Neuronal stem cell (in vitro differentiated cells): ENCODE measurements around the gene PTGES.

Experiments used
- DNase-seq: peaks from one replicate; pipeline ENCODE4 v3.0.0-alpha.2; 2013; ENCODE audit warnings: low spot score
- H2AFZ ChIP-seq: one replicate; pipeline ENCODE4 v1.6.1; 2013; ENCODE audit warnings: mild to moderate bottlenecking, low read length, inconsistent platforms
- H2AK5ac ChIP-seq: 2 replicates; pipeline ENCODE4 v1.6.1; 2013; ENCODE audit warnings: low read depth, mild to moderate bottlenecking, inconsistent platforms, low read length, moderate library complexity, mixed read lengths
- H2BK120ac ChIP-seq: 2 replicates; pipeline ENCODE4 v1.6.1; 2013; ENCODE audit warnings: low read depth, mild to moderate bottlenecking, inconsistent platforms, low read length, moderate library complexity, mixed read lengths
- H2BK12ac ChIP-seq: one replicate; pipeline ENCODE4 v1.6.1; 2013; ENCODE audit warnings: low read length, inconsistent platforms
- H2BK15ac ChIP-seq: 2 replicates; pipeline ENCODE4 v1.6.1; 2013; ENCODE audit warnings: mild to moderate bottlenecking, low read length, inconsistent platforms, mixed read lengths
- H2BK5ac ChIP-seq: one replicate; pipeline ENCODE4 v1.6.1; 2013; ENCODE audit warnings: inconsistent platforms, mild to moderate bottlenecking, low read length, moderate library complexity
- H3K14ac ChIP-seq: one replicate; pipeline ENCODE4 v1.6.1; 2013; ENCODE audit warnings: low read length, inconsistent platforms
- H3K18ac ChIP-seq: 2 replicates; pipeline ENCODE4 v1.6.1; 2013; ENCODE audit warnings: low read length, inconsistent platforms
- H3K23ac ChIP-seq: 2 replicates; pipeline ENCODE4 v1.6.1; 2013; ENCODE audit warnings: low read depth, mild to moderate bottlenecking, mixed read lengths, low read length, inconsistent platforms; ENCODE audit not compliant: poor library complexity
- H3K27ac ChIP-seq: replicated peaks from 3 replicates; pipeline ENCODE4 v1.5.1; 2013; ENCODE audit warnings: low read length, inconsistent platforms
- H3K27me3 ChIP-seq, 3 experiments: 2 replicates each; pipeline ENCODE4 v1.6.1; 2013; ENCODE audit warnings: low read length in 3 of 3, mild to moderate bottlenecking in 2 of 3, inconsistent platforms in 1 of 3, low read depth in 1 of 3, mixed read lengths in 1 of 3, moderate library complexity in 1 of 3; ENCODE audit not compliant: control insufficient read depth in 3 of 3, insufficient read depth in 3 of 3
- H3K36me3 ChIP-seq, 2 donors: replicated peaks in 1 of 2; 2 replicates each; pipeline ENCODE4 v1.6.1; 2013; ENCODE audit warnings: low read length in 2 of 2; ENCODE audit not compliant: control insufficient read depth in 2 of 2, insufficient read depth in 2 of 2
- H3K4ac ChIP-seq: 2 replicates; pipeline ENCODE4 v1.6.1; 2013; ENCODE audit warnings: inconsistent platforms, mild to moderate bottlenecking, low read length, moderate library complexity
- H3K4me1 ChIP-seq, 2 donors: 1 replicate in 1 of 2; 2 replicates in 1 of 2; pipeline ENCODE4 v1.6.1; 2013; ENCODE audit warnings: low read length in 2 of 2, low read depth in 1 of 2; ENCODE audit not compliant: control insufficient read depth in 2 of 2, insufficient read depth in 1 of 2
- H3K4me2 ChIP-seq: one replicate; pipeline ENCODE4 v1.6.1; 2013; ENCODE audit warnings: mild to moderate bottlenecking, low read length, inconsistent platforms; ENCODE audit not compliant: insufficient read depth, poor library complexity, severe bottlenecking
- H3K4me3 ChIP-seq, 2 donors: 2 replicates each; pipeline ENCODE4 v1.5.1; 2013; ENCODE audit warnings: low read length in 2 of 2, mild to moderate bottlenecking in 2 of 2, inconsistent platforms in 1 of 2, moderate library complexity in 1 of 2
- H3K79me1 ChIP-seq: one replicate; pipeline ENCODE4 v1.6.1; 2013; ENCODE audit warnings: low read depth, mild to moderate bottlenecking, inconsistent platforms, low read length, moderate library complexity
- H3K9ac ChIP-seq: one replicate; pipeline ENCODE4 v1.6.1; 2013; ENCODE audit warnings: mild to moderate bottlenecking, low read depth, low read length, inconsistent platforms; ENCODE audit not compliant: poor library complexity
- H3K9me3 ChIP-seq, 2 donors: replicated peaks in 1 of 2; 2 replicates each; pipeline versions ENCODE3 to v1.6.1; 2013; ENCODE audit warnings: low read length in 2 of 2, mild to moderate bottlenecking in 2 of 2, inconsistent platforms in 1 of 2, low read depth in 1 of 2, mixed read lengths in 1 of 2, moderate library complexity in 1 of 2; ENCODE audit not compliant: control insufficient read depth in 2 of 2, insufficient read depth in 1 of 2
- H4K8ac ChIP-seq: one replicate; pipeline ENCODE4 v1.6.1; 2013; ENCODE audit warnings: low read depth, mild to moderate bottlenecking, inconsistent platforms, low read length, moderate library complexity
- H4K91ac ChIP-seq: one replicate; pipeline ENCODE4 v1.6.1; 2013; ENCODE audit warnings: low read length, low read depth, mild to moderate bottlenecking, inconsistent platforms; ENCODE audit not compliant: poor library complexity
- WGBS, 2 donors: extraction: QIAGEN DNeasy Blood & Tissue Kit; methylation state at CpG; one replicate each; pipeline ENCODE4 v1.1.7; 2013; ENCODE audit warnings: missing lambda C conversion rate in 2 of 2, mixed read lengths in 1 of 2; ENCODE audit not compliant: insufficient read length in 2 of 2, insufficient replicate concordance in 1 of 2; ENCODE audit errors: extremely low coverage in 2 of 2; 5-methylcytosine and 5-hydroxymethylcytosine counted together

The PTGES gene

GRCh38 chr9:129717991-129718390, 34.9 kb downstream of the PTGES start:
- H4K8ac ChIP-seq: no peak overlapping the region
- H3K9me3 ChIP-seq: no peaks in the 10 kb centered on the region
- no peak overlapping the region for H3K14ac ChIP-seq
- H2AFZ ChIP-seq: no peak overlapping the region
- no peak overlapping the region for H2BK12ac ChIP-seq
- H3K4me2 ChIP-seq: no peak overlapping the region
- H3K4ac ChIP-seq: no peak overlapping the region
- H2BK120ac ChIP-seq: no peak overlapping the region
- H3K36me3 ChIP-seq: no peaks in the 10 kb centered on the region
- peak overlapping the region; percentile 67 for H2BK15ac ChIP-seq
- no peak overlapping the region for H3K27ac ChIP-seq
- no peak overlapping the region for H4K91ac ChIP-seq
- H3K4me1 ChIP-seq: peaks cover 0 to 4% of the 10 kb centered on the region in 2 donors
- peaks cover 0 to 9% (median 0%) of the 10 kb centered on the region in 3 experiments for H3K27me3 ChIP-seq
- H3K9ac ChIP-seq: no peak overlapping the region
- WGBS, 2 donors: no CpG with 5 or more reads among the region's 5 CpGs
- peak overlapping the region; percentile 70 for H2AK5ac ChIP-seq
- peaks cover 9% of the 10 kb centered on the region for H3K79me1 ChIP-seq
- no peak overlapping the region for H3K23ac ChIP-seq
- H3K4me3 ChIP-seq: no peak overlapping the region
- peak overlapping the region; percentile 76 for H3K18ac ChIP-seq
- H2BK5ac ChIP-seq: peak overlapping the region; percentile 53
- no peak for DNase-seq

GRCh38 chr9:129716091-129716490, 36.8 kb downstream of the PTGES start:
- Histone ChIP-seq H3K4me3 (no peak overlapping the region), H2BK12ac (no peak overlapping the region), H2AK5ac (no peak overlapping the region), H2BK120ac (no peak overlapping the region), H3K4me2 (no peak overlapping the region), H3K14ac (no peak overlapping the region), H3K79me1 (peaks cover 9% of the 10 kb centered on the region), H2BK5ac (no peak overlapping the region), H2BK15ac (no peak overlapping the region), H3K4me1 (peaks cover 9 to 15% of the 10 kb centered on the region in 2 donors), H3K23ac (no peak overlapping the region), H3K18ac (no peak overlapping the region), H3K9me3 (no peaks in the 10 kb centered on the region), H3K27ac (no peak overlapping the region), H3K27me3 (peaks cover 0 to 19% (median 0%) of the 10 kb centered on the region in 3 experiments), H2AFZ (no peak overlapping the region), H3K4ac (no peak overlapping the region), H3K9ac (no peak overlapping the region), H4K8ac (no peak overlapping the region), H4K91ac (no peak overlapping the region), H3K36me3 (no peaks in the 10 kb centered on the region)
- no CpG with 5 or more reads among the region's 5 CpGs for WGBS, 2 donors
- no peak for DNase-seq

GRCh38 chr9:129714511-129715061, 38.3 kb downstream of the PTGES start:
- Histone ChIP-seq H3K4ac (no peak overlapping the region), H4K8ac (no peak overlapping the region), H3K23ac (no peak overlapping the region), H2AK5ac (no peak overlapping the region), H3K4me3 (no peak overlapping the region), H2BK15ac (peak overlapping the region; percentile 44), H3K79me1 (peaks cover 2% of the 10 kb centered on the region), H3K27ac (no peak overlapping the region), H3K27me3 (peaks cover 0 to 27% (median 0%) of the 10 kb centered on the region in 3 experiments), H3K9me3 (no peaks in the 10 kb centered on the region), H2BK12ac (no peak overlapping the region), H3K18ac (peak overlapping the region; percentile 3), H3K9ac (no peak overlapping the region), H2BK120ac (no peak overlapping the region), H3K4me1 (peaks cover 9 to 22% of the 10 kb centered on the region in 2 donors), H4K91ac (no peak overlapping the region), H3K4me2 (no peak overlapping the region), H2AFZ (no peak overlapping the region), H2BK5ac (no peak overlapping the region), H3K14ac (no peak overlapping the region), H3K36me3 (no peaks in the 10 kb centered on the region)
- DNase-seq: no peak
- WGBS, 2 donors: no CpG with 5 or more reads among the region's 15 CpGs

GRCh38 chr9:129713402-129713679, 39.5 kb downstream of the PTGES start:
- H3K23ac ChIP-seq: no peak overlapping the region
- H3K4ac ChIP-seq: no peak overlapping the region
- H3K14ac ChIP-seq: peak overlapping the region; percentile 72
- WGBS, 2 donors: no CpG with 5 or more reads among the region's 10 CpGs
- no peaks in the 10 kb centered on the region for H3K9me3 ChIP-seq
- no peak overlapping the region for H2BK120ac ChIP-seq
- no peak overlapping the region for H3K4me2 ChIP-seq
- peak overlapping the region; percentile 97 for H2BK12ac ChIP-seq
- no peak overlapping the region for H3K9ac ChIP-seq
- H3K36me3 ChIP-seq: no peaks in the 10 kb centered on the region
- H3K4me3 ChIP-seq: no peak overlapping the region
- peak overlapping the region; percentile 92 for H3K18ac ChIP-seq
- H4K8ac ChIP-seq: no peak overlapping the region
- H2BK15ac ChIP-seq: no peak overlapping the region
- no peak for DNase-seq
- no peak overlapping the region for H2AFZ ChIP-seq
- peaks cover 16 to 30% of the 10 kb centered on the region in 2 donors for H3K4me1 ChIP-seq
- H3K27ac ChIP-seq: peak overlapping the region; percentile 87
- peaks cover 0 to 24% (median 0%) of the 10 kb centered on the region in 3 experiments for H3K27me3 ChIP-seq
- H2BK5ac ChIP-seq: no peak overlapping the region
- no peak overlapping the region for H4K91ac ChIP-seq
- H3K79me1 ChIP-seq: peaks cover 2% of the 10 kb centered on the region
- peak overlapping the region; percentile 99 for H2AK5ac ChIP-seq
